Retinal pigment epithelial cell (primary cell): ENCODE measurements around the gene MEX3A.

Experiments
- DNase-seq: peaks from one replicate; pipeline ENCODE4 v3.0.0-alpha.2; 2010; ENCODE audit warnings: low read depth
- H3K4me3 ChIP-seq: 2 replicates; pipeline ENCODE4 v1.5.1; 2011; ENCODE audit warnings: mild to moderate bottlenecking, low read length, control low read depth, moderate library complexity
- TF ChIP-seq, protein P1 (sequence below): conservative IDR thresholded peaks from 2 replicates; pipeline ENCODE4 v1.5.1; 2011; ENCODE audit warnings: low read depth, low read length, control low read depth, inconsistent platforms

The MEX3A gene

GRCh38 chr1:156033011-156033410, 49.3 kb downstream of the MEX3A start:
- TF ChIP-seq, protein P1, sequence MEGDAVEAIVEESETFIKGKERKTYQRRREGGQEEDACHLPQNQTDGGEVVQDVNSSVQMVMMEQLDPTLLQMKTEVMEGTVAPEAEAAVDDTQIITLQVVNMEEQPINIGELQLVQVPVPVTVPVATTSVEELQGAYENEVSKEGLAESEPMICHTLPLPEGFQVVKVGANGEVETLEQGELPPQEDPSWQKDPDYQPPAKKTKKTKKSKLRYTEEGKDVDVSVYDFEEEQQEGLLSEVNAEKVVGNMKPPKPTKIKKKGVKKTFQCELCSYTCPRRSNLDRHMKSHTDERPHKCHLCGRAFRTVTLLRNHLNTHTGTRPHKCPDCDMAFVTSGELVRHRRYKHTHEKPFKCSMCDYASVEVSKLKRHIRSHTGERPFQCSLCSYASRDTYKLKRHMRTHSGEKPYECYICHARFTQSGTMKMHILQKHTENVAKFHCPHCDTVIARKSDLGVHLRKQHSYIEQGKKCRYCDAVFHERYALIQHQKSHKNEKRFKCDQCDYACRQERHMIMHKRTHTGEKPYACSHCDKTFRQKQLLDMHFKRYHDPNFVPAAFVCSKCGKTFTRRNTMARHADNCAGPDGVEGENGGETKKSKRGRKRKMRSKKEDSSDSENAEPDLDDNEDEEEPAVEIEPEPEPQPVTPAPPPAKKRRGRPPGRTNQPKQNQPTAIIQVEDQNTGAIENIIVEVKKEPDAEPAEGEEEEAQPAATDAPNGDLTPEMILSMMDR: no peak
- no peak for DNase-seq
- no peak overlapping the region for H3K4me3 ChIP-seq

DNA sequence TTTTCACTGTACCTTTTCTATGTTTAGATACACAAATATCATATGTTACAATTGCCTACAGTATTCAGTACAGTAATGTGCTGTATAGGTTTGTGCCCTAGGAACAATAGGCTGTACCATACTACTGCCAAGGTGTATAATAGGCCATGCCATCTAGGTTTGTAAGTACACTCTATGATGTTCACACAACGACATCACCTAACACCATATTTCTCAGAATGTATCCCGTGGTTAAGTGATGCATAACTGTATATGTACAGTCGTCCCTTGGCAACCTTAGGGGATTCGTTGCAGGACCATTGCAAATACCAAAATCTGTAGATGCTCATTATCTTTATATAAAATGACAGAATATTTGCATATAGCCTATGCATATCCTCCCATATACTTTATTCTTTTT, 55.7 kb downstream of the MEX3A start:
- DNase-seq: no peak
- TF ChIP-seq, protein P1: no peak
- no peak overlapping the region for H3K4me3 ChIP-seq

DNA sequence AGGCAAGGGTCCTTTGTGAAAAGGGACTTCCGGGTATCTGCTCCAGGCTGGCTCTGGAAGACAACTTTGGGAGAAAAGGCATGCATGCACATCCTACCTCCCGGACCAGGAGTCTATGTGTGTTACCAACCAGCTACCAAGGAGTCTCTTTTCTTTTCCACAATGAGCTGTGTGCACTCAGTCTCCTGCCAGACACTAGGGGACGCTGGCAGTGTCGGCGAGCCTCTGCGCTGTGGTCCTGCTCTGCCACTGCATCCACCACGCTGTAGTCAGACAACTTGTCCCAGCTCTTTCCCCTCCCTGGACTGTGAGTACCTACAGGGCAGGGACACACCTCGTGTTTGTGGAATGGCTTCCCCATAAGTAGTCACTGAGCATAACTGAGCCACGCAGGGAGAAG, 56.4 kb downstream of the MEX3A start:
- DNase-seq: no peak
- TF ChIP-seq, protein P1: peak; percentile 93
- no peak overlapping the region for H3K4me3 ChIP-seq

GRCh38 chr1:156024801-156025200, 57.5 kb downstream of the MEX3A start:
- no peak for DNase-seq

More at GRCh38 chr1:156024801-156025200, 57.5 kb downstream of the MEX3A start:
- H3K4me3 ChIP-seq: no peak overlapping the region
- TF ChIP-seq, protein P1: no peak
